HepG2 (cell line): ENCODE results near the gene SERPINE2. TPM values are rescaled to one million over a fixed set of nuclear protein-coding genes. Genes with fewer than 3 reads are reported as not detected.

Experiments used
- ATAC-seq: fragments of 200-7000 bp; cut with Tn5 transposase; 3 replicates; pipeline ENCODE4 v1.9.1; 2020; ENCODE audit warnings: mild to moderate bottlenecking, moderate library complexity
- BruUV-seq: library from RNA; stranded (reverse); fragments of 400-500 nt; replicated peaks from 2 replicates; lab custom pipeline; 2021; lab: Mats Ljungman, UMichigan
- CTCF ChIA-PET: fragments of 300-600 bp; formaldehyde crosslinking; extraction: SDS; loops from one replicate; lab custom pipeline; 2021; ENCODE audit warnings: low total read pairs, inconsistent platforms, low intra/inter-chr PET ratio; lab: Yijun Ruan, JAX
- POLR2A ChIA-PET: fragments of 350-600 bp; sonication (Branson Sonifier 250); formaldehyde crosslinking; loops from one replicate; lab custom pipeline; 2020; ENCODE audit warnings: antibody characterized with exemption, inconsistent platforms; lab: Yijun Ruan, JAX
- DNase-seq: peaks from one replicate; pipeline ENCODE4 v3.0.0-alpha.2; 2015; ENCODE audit warnings: low spot score
- FAIRE-seq: peaks from 3 replicates; lab custom pipeline; 2011; peaks lifted over from hg19 to GRCh38; lab: Jason Lieb, UNC
- H2AFZ ChIP-seq: one replicate; pipeline ENCODE4 v1.6.1; 2011; ENCODE audit warnings: low read length, inconsistent platforms
- H3K27ac ChIP-seq: fragments of 300-600 bp; 3 replicates; pipeline ENCODE4 v1.8.0; 2011; ENCODE audit warnings: mixed run types, mild to moderate bottlenecking, mixed read lengths, low read length, inconsistent platforms; ENCODE audit not compliant: insufficient read depth; ENCODE audit errors: extremely low read length
- H3K27me3 ChIP-seq, 2 experiments: fragments of 200-600 bp in 1 of 2; 2 replicates in 1 of 2; 3 replicates in 1 of 2; pipeline versions ENCODE4 v1.6.0 to v1.8.0; 2011; ENCODE audit warnings: low read length in 2 of 2, mild to moderate bottlenecking in 2 of 2, moderate library complexity in 2 of 2, inconsistent platforms in 1 of 2; ENCODE audit not compliant: insufficient read depth in 2 of 2, control insufficient read depth in 1 of 2
- H3K36me3 ChIP-seq, 2 experiments: fragments of 200-600 bp in 1 of 2; replicated peaks in 1 of 2; 2 replicates in 1 of 2; 3 replicates in 1 of 2; pipeline versions ENCODE4 v1.5.1 to v1.8.0; 2011; ENCODE audit warnings: low read length in 2 of 2, inconsistent platforms in 1 of 2; ENCODE audit not compliant: insufficient read depth in 2 of 2, control insufficient read depth in 1 of 2
- H3K4me1 ChIP-seq: 2 replicates; pipeline ENCODE4 v1.5.1; 2012; ENCODE audit warnings: low read length, inconsistent platforms; ENCODE audit not compliant: insufficient read depth
- H3K4me2 ChIP-seq: 2 replicates; pipeline ENCODE4 v1.6.0; 2011; ENCODE audit warnings: low read depth, low read length, inconsistent platforms
- H3K4me3 ChIP-seq, 3 experiments: fragments of 200-600 bp in 1 of 3; sonication (generic), shearing (Covaris generic) in 1 of 3; replicated peaks in 1 of 3; 2 replicates each; pipeline ENCODE4 v1.5.1; 2011 to 2016; ENCODE audit warnings: low read length in 3 of 3, inconsistent platforms in 2 of 3, low read depth in 2 of 3, mild to moderate bottlenecking in 2 of 3, control low read depth in 1 of 3, mixed read lengths in 1 of 3; ENCODE audit not compliant: insufficient read depth in 1 of 3
- H3K79me2 ChIP-seq: one replicate; pipeline ENCODE4 v1.6.1; 2011; ENCODE audit warnings: low read length, inconsistent platforms; ENCODE audit not compliant: insufficient read depth
- H3K9ac ChIP-seq: 2 replicates; pipeline ENCODE4 v1.6.0; 2011; ENCODE audit warnings: mild to moderate bottlenecking, low read depth, low read length, inconsistent platforms; ENCODE audit not compliant: insufficient read depth
- H3K9me3 ChIP-seq: 2 replicates; pipeline ENCODE4 v1.5.1; 2012; ENCODE audit warnings: mild to moderate bottlenecking, low read length
- H4K20me1 ChIP-seq: 2 replicates; pipeline ENCODE4 v1.6.0; 2011; ENCODE audit warnings: inconsistent platforms, mild to moderate bottlenecking, low read length, moderate library complexity; ENCODE audit not compliant: insufficient read depth
- ARID4A ChIP-seq: sonication (generic); formaldehyde crosslinking; IDR thresholded peaks from 2 replicates; pipeline ENCODE4 v1.5.0; 2020; ENCODE audit warnings: mild to moderate bottlenecking, missing genetic modification reagents, borderline replicate concordance
- ATF7 ChIP-seq, 2 experiments: fragments of 450-650 bp in 1 of 2; sonication (generic) in 1 of 2; formaldehyde crosslinking in 1 of 2; IDR thresholded peaks; 2 replicates each; pipeline versions ENCODE4 v1.4.0 to v1.6.1; 2016 to 2020; ENCODE audit warnings: antibody characterized with exemption in 1 of 2, mild to moderate bottlenecking in 1 of 2, missing genetic modification reagents in 1 of 2
- KDM1A ChIP-seq: IDR thresholded peaks from 2 replicates; pipeline ENCODE4 v1.6.1; 2016; ENCODE audit warnings: missing compliant biosample characterization
- NR3C1 ChIP-seq: sonication (generic); formaldehyde crosslinking; IDR thresholded peaks from 2 replicates; pipeline ENCODE4 v1.4.0; 2020; ENCODE audit warnings: missing genetic modification reagents
- WIZ ChIP-seq: sonication (generic); formaldehyde crosslinking; IDR thresholded peaks from 2 replicates; pipeline ENCODE4 v1.5.1; 2020; ENCODE audit warnings: mild to moderate bottlenecking, missing genetic modification reagents
- XBP1 ChIP-seq: sonication (generic); formaldehyde crosslinking; IDR thresholded peaks from 2 replicates; pipeline ENCODE4 v1.5.0; 2020; ENCODE audit warnings: missing genetic modification reagents
- ZNF687 ChIP-seq: sonication (generic); formaldehyde crosslinking; IDR thresholded peaks from 2 replicates; pipeline ENCODE4 v1.5.1; 2020; ENCODE audit warnings: mild to moderate bottlenecking, missing genetic modification reagents, moderate library complexity
- ZNF788 ChIP-seq: sonication (generic); formaldehyde crosslinking; IDR thresholded peaks from 2 replicates; pipeline ENCODE4 v1.5.0; 2020; ENCODE audit warnings: mild to moderate bottlenecking, missing genetic modification reagents, borderline replicate concordance
- WGBS: methylation state at CpG from one replicate; pipeline ENCODE4 v1.1.6; 2017; ENCODE audit warnings: low lambda C conversion rate; 5-methylcytosine and 5-hydroxymethylcytosine counted together
- in situ Hi-C: cut with HindIII; loops from 2 replicates; pipeline ENCODE4 v1.10.0; 2017; ENCODE audit warnings: low pct_unique_long_range_greater_than_20kb; ENCODE audit not compliant: extremely low pct_ligation_motif_present
- intact Hi-C: fragments of 100-400 bp; cut with micrococcal nuclease; formaldehyde crosslinking; loops from one replicate; pipeline ENCODE4 v1.10.0; 2022; ENCODE audit not compliant: unreplicated experiment
- polyA plus RNA-seq, 8 experiments: library from polyadenylated mRNA; depleted of rRNA in 3 of 8; stranded (reverse) in 7 of 8; unstranded in 1 of 8; fragments of >200 nt; fragmentation: Illumina TruSeq in 4 of 8; extraction: Trizol in 4 of 8; gene quantifications; 2 replicates each; pipeline versions ENCODE4 v1.2.1 to v1.2.3, GENCODE V29; 2011 to 2016; ENCODE audit warnings: low read depth in 4 of 8, missing spikeins in 1 of 8, mixed read lengths in 1 of 8; ENCODE audit not compliant: insufficient read depth in 1 of 8
- total RNA-seq, 5 experiments: library from RNA; depleted of rRNA; stranded (reverse); fragments of >200 nt; fragmentation: Illumina TruSeq; extraction: Trizol; gene quantifications; 2 replicates each; pipeline ENCODE4 v1.2.3, GENCODE V29; 2016; ENCODE audit warnings: low read depth in 1 of 5

SERPINE2 gene
- total and polyA plus RNA-seq, 2 of the 13 experiments (the other 11 are each of a cell fraction or from before 2014, with no cell fraction given), result 7.9 to 18.1 TPM

GRCh38 chr2:223937535-223937934, 101.6 kb downstream of the SERPINE2 start:
- Histone ChIP-seq H3K36me3 (no peaks in the 10 kb centered on the region), H3K9ac (no peak overlapping the region), H3K27ac (no peak overlapping the region), H3K9me3 (no peaks in the 10 kb centered on the region), H3K79me2 (peaks cover 84% of the 10 kb centered on the region), H3K4me3 (no peak overlapping the region), H4K20me1 (peaks cover 4% of the 10 kb centered on the region; the same call in 1 of the 2 replicates), H3K4me2 (no peak overlapping the region), H2AFZ (no peak overlapping the region), H3K4me1 (peaks cover 80% of the 10 kb centered on the region), H3K27me3 (no peaks in the 10 kb centered on the region)
- WGBS, result 3% methylated on average over 1 of the region's 1 CpG
- BruUV-seq, result no TSS peak
- ChIA-PET CTCF (no interaction called here), POLR2A (no interaction called here)
- FAIRE-seq (no peak), DNase-seq (no peak), ATAC-seq (no peak)
- intact Hi-C loops, result no loop called here
- in situ Hi-C loops, result no loop called here
- TF ChIP-seq ATF7 (IDR thresholded peaks at IDR 0.05), result no peak
- no peak for TF ChIP-seq ATF7 (CRISPR knock-in tag; IDR thresholded peaks at IDR 0.05)
- no peak for TF ChIP-seq NR3C1 (CRISPR knock-in tag)
- TF ChIP-seq ZNF687 (CRISPR knock-in tag), result no peak
- TF ChIP-seq ARID4A (CRISPR knock-in tag), result no peak
- TF ChIP-seq WIZ (CRISPR knock-in tag), result no peak
- no peak for TF ChIP-seq XBP1 (CRISPR knock-in tag)
- TF ChIP-seq ZNF788 (CRISPR knock-in tag), result no peak
- TF ChIP-seq KDM1A (CRISPR knock-in tag), result no peak
